Subcutaneous adipose tissue (tissue), 4 donors: ENCODE results near the gene KRT6C. TPM values are rescaled to one million over a fixed set of nuclear protein-coding genes. Genes with fewer than 3 reads are reported as not detected.

ENCODE experiments used
- CTCF ChIP-seq: fragments of 450-650 bp; IDR thresholded peaks from one replicate; pipeline ENCODE4 v1.5.1; 2016; ENCODE audit warnings: low read depth, mild to moderate bottlenecking, control low read depth, antibody characterized with exemption, moderate library complexity
- total RNA-seq, 4 donors: library from RNA; depleted of rRNA; stranded (reverse); fragments of >200 nt; gene quantifications; one replicate each; pipeline ENCODE4 v1.1.0, GENCODE V29; 2016

Gene KRT6C
- total RNA-seq, 4 donors from 2014 or later = not detected

GRCh38 chr12:52446367-52447045 is 27.1 kb downstream of the KRT6C start:
- no peak for TF ChIP-seq CTCF

- no peak for TF ChIP-seq CTCF
Observed at GRCh38 chr12:52445876-52446275, 27.7 kb downstream of the KRT6C start.

- no peak for TF ChIP-seq CTCF
Observed at GRCh38 chr12:52444647-52445595, 28.7 kb downstream of the KRT6C start.

- TF ChIP-seq CTCF = no peak
Observed at GRCh38 chr12:52443966-52444365, 29.6 kb downstream of the KRT6C start.

GRCh38 chr12:52442600-52443061 is 31.0 kb downstream of the KRT6C start:
- TF ChIP-seq CTCF = no peak

- no peak for TF ChIP-seq CTCF
Observed at GRCh38 chr12:52441320-52441911, 32.2 kb downstream of the KRT6C start.
